OCI-LY3 (cell line): ENCODE measurements around the gene CCNF.

Source experiments
- H2AFZ ChIP-seq: fragments of 200-600, 300-600 bp; shearing (Covaris generic); 2 replicates; pipeline ENCODE4 v1.6.0; 2014; ENCODE audit warnings: antibody characterized with exemption, low read depth, low read length
- H3K27ac ChIP-seq: fragments of 200-600, 300-600 bp; sonication (generic); 2 replicates; pipeline ENCODE4 v1.5.1; 2014; ENCODE audit warnings: mild to moderate bottlenecking, low read length, moderate library complexity, mixed read lengths
- H3K27me3 ChIP-seq: fragments of 200-600, 300-600 bp; sonication (generic); 2 replicates; pipeline ENCODE4 v1.6.1; 2014; ENCODE audit warnings: low read depth, low read length, mixed read lengths
- H3K36me3 ChIP-seq: fragments of 200-600, 300-600 bp; sonication (generic); replicated peaks from 2 replicates; pipeline ENCODE3; 2014; ENCODE audit warnings: low read depth, low read length, mixed read lengths
- H3K4me1 ChIP-seq: fragments of 300-600, 200-600 bp; sonication (generic); 2 replicates; pipeline ENCODE4 v1.6.1; 2014; ENCODE audit warnings: low read length, mixed read lengths
- H3K4me2 ChIP-seq: fragments of 200-600, 300-600 bp; sonication (generic); 2 replicates; pipeline ENCODE4 v1.6.1; 2014; ENCODE audit warnings: low read length, mixed read lengths
- H3K4me3 ChIP-seq: fragments of 300-600, 200-600 bp; sonication (generic); 2 replicates; pipeline ENCODE4 v1.5.1; 2014; ENCODE audit warnings: antibody characterized with exemption, mild to moderate bottlenecking, low read length, moderate library complexity
- H3K79me2 ChIP-seq: fragments of 300-600, 200-600 bp; shearing (Covaris generic); 2 replicates; pipeline ENCODE4 v1.6.1; 2014; ENCODE audit warnings: mild to moderate bottlenecking, low read length, mixed read lengths
- H3K9ac ChIP-seq: fragments of 300-600, 200-600 bp; shearing (Covaris generic); 2 replicates; pipeline ENCODE4 v1.6.0; 2014; ENCODE audit warnings: mild to moderate bottlenecking, low read length, moderate library complexity
- H3K9me3 ChIP-seq: fragments of 200-600, 300-600 bp; shearing (Covaris generic); 2 replicates; pipeline ENCODE4 v1.6.1; 2014; ENCODE audit warnings: low read length, mixed read lengths; ENCODE audit not compliant: insufficient read depth
- H4K20me1 ChIP-seq: fragments of 200-600, 300-600 bp; sonication (generic); 2 replicates; pipeline ENCODE4 v1.6.1; 2016; ENCODE audit warnings: low read length, mixed read lengths; ENCODE audit not compliant: insufficient read depth
- CTCF ChIP-seq: fragments of 200-600, 300-600 bp; sonication (generic); IDR thresholded peaks from 2 replicates; pipeline ENCODE4 v1.5.1; 2014; ENCODE audit warnings: antibody characterized with exemption, low read length, low read depth
- EZH2phosphoT487 ChIP-seq: fragments of 200-600 bp; shearing (Covaris generic); IDR thresholded peaks from 2 replicates; pipeline ENCODE4 v1.6.1; 2018; ENCODE audit warnings: antibody characterized with exemption, mixed run types, low read depth

Gene CCNF

DNA sequence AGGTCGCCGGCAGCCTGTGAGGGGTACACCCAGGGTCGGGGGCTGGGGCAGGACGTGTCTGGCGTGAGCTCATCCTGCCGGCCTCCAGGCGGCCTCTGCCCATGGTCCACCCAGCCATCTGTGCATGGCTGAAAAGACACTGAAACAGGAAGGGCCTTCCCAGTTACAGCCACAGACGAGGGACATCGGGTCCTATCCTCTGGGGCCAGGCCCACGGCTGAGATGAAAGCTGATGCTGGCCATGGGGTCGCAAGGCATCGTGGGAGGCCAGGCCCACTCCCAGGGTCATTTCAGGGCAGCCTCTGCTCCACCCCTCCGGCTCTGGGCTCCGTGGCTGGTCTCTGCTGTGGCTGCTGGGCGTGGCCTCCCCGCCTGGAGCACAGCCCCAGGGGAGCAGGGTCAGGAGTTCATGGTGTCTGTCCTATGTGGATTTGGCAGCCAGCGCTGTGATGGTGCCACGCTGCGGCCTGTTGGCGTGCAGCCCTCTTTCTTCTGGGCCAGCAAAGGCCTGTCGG is 67.9 kb downstream of the CCNF start:
- H3K36me3 ChIP-seq: no peaks in the 10 kb centered on the region
- no peaks in the 10 kb centered on the region for H4K20me1 ChIP-seq
- H3K4me3 ChIP-seq: no peak overlapping the region
- no peaks in the 10 kb centered on the region for H3K79me2 ChIP-seq
- no peak overlapping the region for H3K27ac ChIP-seq
- no peak overlapping the region for H3K9ac ChIP-seq
- no peaks in the 10 kb centered on the region for H3K27me3 ChIP-seq
- H3K4me2 ChIP-seq: no peak overlapping the region
- H3K9me3 ChIP-seq: no peaks in the 10 kb centered on the region
- TF ChIP-seq CTCF: no peak
- TF ChIP-seq EZH2phosphoT487: no peak
- H3K4me1 ChIP-seq: peaks cover 9% of the 10 kb centered on the region
- no peak overlapping the region for H2AFZ ChIP-seq

- Histone ChIP-seq H3K4me3 (no peak overlapping the region), H3K79me2 (no peaks in the 10 kb centered on the region), H4K20me1 (no peaks in the 10 kb centered on the region), H2AFZ (no peak overlapping the region), H3K36me3 (no peaks in the 10 kb centered on the region), H3K4me1 (peaks cover 9% of the 10 kb centered on the region), H3K9me3 (no peaks in the 10 kb centered on the region), H3K9ac (no peak overlapping the region), H3K27ac (no peak overlapping the region), H3K4me2 (no peak overlapping the region), H3K27me3 (no peaks in the 10 kb centered on the region)
- no peak for TF ChIP-seq EZH2phosphoT487
- TF ChIP-seq CTCF: no peak
These were observed 68.6 kb downstream of the CCNF start for GRCh38 chr16:2497695-2498484.

- no peak overlapping the region for H3K27ac ChIP-seq
- H3K27me3 ChIP-seq: no peaks in the 10 kb centered on the region
- no peaks in the 10 kb centered on the region for H3K36me3 ChIP-seq
- no peaks in the 10 kb centered on the region for H4K20me1 ChIP-seq
- H3K9ac ChIP-seq: no peak overlapping the region
- H3K4me2 ChIP-seq: no peak overlapping the region
- peaks cover 9% of the 10 kb centered on the region for H3K4me1 ChIP-seq
- H3K4me3 ChIP-seq: no peak overlapping the region
- TF ChIP-seq EZH2phosphoT487 (no peak), CTCF (no peak)
- no peak overlapping the region for H2AFZ ChIP-seq
- no peaks in the 10 kb centered on the region for H3K9me3 ChIP-seq
- no peaks in the 10 kb centered on the region for H3K79me2 ChIP-seq
These were observed 69.4 kb downstream of the CCNF start for GRCh38 chr16:2498531-2499253.

GRCh38 chr16:2499454-2499853 is 70.2 kb downstream of the CCNF start:
- TF ChIP-seq CTCF (no peak), EZH2phosphoT487 (no peak)
- Histone ChIP-seq H3K36me3 (no peaks in the 10 kb centered on the region), H3K4me2 (no peak overlapping the region), H3K27me3 (no peaks in the 10 kb centered on the region), H3K9me3 (no peaks in the 10 kb centered on the region), H3K4me3 (no peak overlapping the region), H3K9ac (no peak overlapping the region), H3K4me1 (peaks cover 9% of the 10 kb centered on the region), H4K20me1 (no peaks in the 10 kb centered on the region), H2AFZ (no peak overlapping the region), H3K79me2 (no peaks in the 10 kb centered on the region), H3K27ac (no peak overlapping the region)
